Astrocyte (in vitro differentiated cells and primary cell): ENCODE data around the gene KIF25.

Experiments used
- CTCF ChIP-seq: IDR thresholded peaks from 2 replicates; pipeline ENCODE4 v1.5.1; 2011; ENCODE audit warnings: low read depth, mild to moderate bottlenecking, inconsistent platforms, low read length, moderate library complexity; ENCODE audit not compliant: insufficient read depth
- EZH2 ChIP-seq: IDR thresholded peaks from 2 replicates; pipeline ENCODE4 v1.6.1; 2012; ENCODE audit warnings: mild to moderate bottlenecking, low read length, inconsistent platforms; ENCODE audit not compliant: insufficient read depth

- TF ChIP-seq CTCF: no peak
- TF ChIP-seq EZH2: no peak
Observed at GRCh38 chr6:168004023-168004422, 6.6 kb downstream of the KIF25 start.
